Measurements from ENCODE around the gene FUT2.

GRCh38 chr19:48745208-48745995 is 49.6 kb downstream of the FUT2 start:
- TF ChIP-seq POLR2A (IDR thresholded peaks at IDR 0.05; ENCODE audit: low read depth, low read length), result no peak
- TF ChIP-seq POLR2AphosphoS5 (IDR thresholded peaks at IDR 0.05; ENCODE audit: low read depth, low read length), result no peak
- TF ChIP-seq TAF1 (IDR thresholded peaks at IDR 0.05; ENCODE audit: borderline replicate concordance, low read depth, low read length), result no peak
